GM12878 (cell line): Measurements from ENCODE around the gene GPRIN2. TPM values are rescaled to one million over a fixed set of nuclear protein-coding genes. Genes with fewer than 3 reads are reported as not detected.

Experiments used
- ATAC-seq: fragments of 200-7000 bp; cut with Tn5 transposase; 3 replicates; pipeline ENCODE4 v1.9.1; 2020; ENCODE audit warnings: mild to moderate bottlenecking, moderate library complexity
- BruUV-seq: library from RNA; stranded (reverse); fragments of 400-500 nt; replicated peaks from 2 replicates; lab custom pipeline; 2021; lab: Mats Ljungman, UMichigan
- CTCF ChIA-PET: fragments of 300-600 bp; sonication (Branson Sonifier 250); formaldehyde crosslinking; extraction: SDS; loops from one replicate; lab custom pipeline; 2021; ENCODE audit warnings: inconsistent platforms; lab: Yijun Ruan, JAX
- POLR2A ChIA-PET: fragments of 350-600 bp; formaldehyde crosslinking; extraction: SDS; loops from one replicate; lab custom pipeline; 2021; ENCODE audit warnings: inconsistent platforms; lab: Charles Lee
- RAD21 ChIA-PET: fragments of 300-600 bp; sonication (Branson Sonifier 250); formaldehyde crosslinking; loops from one replicate; lab custom pipeline; 2023; ENCODE audit warnings: antibody characterized with exemption; ENCODE audit not compliant: unreplicated experiment; lab: Charles Lee
- SMC1A ChIA-PET: fragments of 300-600 bp; sonication (Branson Sonifier 250); formaldehyde crosslinking; loops from one replicate; lab custom pipeline; 2023; ENCODE audit not compliant: unreplicated experiment, uncharacterized antibody; lab: Charles Lee
- DNase-seq: peaks from one replicate; pipeline ENCODE4 v3.0.0-alpha.2; 2011; ENCODE audit warnings: low read depth, low spot score
- FAIRE-seq: peaks from 3 replicates; lab custom pipeline; 2011; peaks lifted over from hg19 to GRCh38; lab: Jason Lieb, UNC
- H2AFZ ChIP-seq: 2 replicates; pipeline ENCODE4 v1.6.0; 2011; ENCODE audit warnings: low read depth, low read length, control low read depth; ENCODE audit not compliant: control insufficient read depth
- H3K27ac ChIP-seq: 2 replicates; pipeline ENCODE4 v1.5.1; 2011; ENCODE audit warnings: control low read depth; ENCODE audit not compliant: control insufficient read depth, insufficient read depth
- H3K27me3 ChIP-seq, 2 experiments: replicated peaks in 1 of 2; 2 replicates each; pipeline versions ENCODE4 v1.6.0 to v1.6.1; 2011; ENCODE audit warnings: low read length in 1 of 2; ENCODE audit not compliant: control insufficient read depth in 2 of 2, insufficient read depth in 2 of 2
- H3K36me3 ChIP-seq, 2 experiments: 2 replicates each; pipeline ENCODE4 v1.5.1; 2011; ENCODE audit warnings: low read length in 1 of 2; ENCODE audit not compliant: control insufficient read depth in 2 of 2, insufficient read depth in 2 of 2
- H3K4me1 ChIP-seq: 2 replicates; pipeline ENCODE4 v1.6.1; 2011; ENCODE audit warnings: mild to moderate bottlenecking, low read length, moderate library complexity, mixed read lengths; ENCODE audit not compliant: control insufficient read depth, insufficient read depth
- H3K4me2 ChIP-seq: 2 replicates; pipeline ENCODE4 v1.6.0; 2011; ENCODE audit warnings: control low read depth; ENCODE audit not compliant: control insufficient read depth, insufficient read depth
- H3K4me3 ChIP-seq: fragments of 200-600 bp; sonication (generic); 2 replicates; pipeline ENCODE4 v1.5.1; 2016
- H3K79me2 ChIP-seq: 2 replicates; pipeline ENCODE4 v1.6.0; 2011; ENCODE audit warnings: low read length; ENCODE audit not compliant: control insufficient read depth, insufficient read depth
- H3K9ac ChIP-seq: 2 replicates; pipeline ENCODE4 v1.8.0; 2011; ENCODE audit warnings: low read length, control low read depth, mixed read lengths; ENCODE audit not compliant: control insufficient read depth, insufficient read depth
- H3K9me3 ChIP-seq: replicated peaks from 3 replicates; pipeline ENCODE4 v1.5.1; 2011; ENCODE audit warnings: mild to moderate bottlenecking, low read length; ENCODE audit not compliant: control insufficient read depth, insufficient read depth
- H4K20me1 ChIP-seq: 2 replicates; pipeline ENCODE4 v1.6.0; 2011; ENCODE audit not compliant: control insufficient read depth, insufficient read depth
- ATF7 ChIP-seq: fragments of 450-650 bp; IDR thresholded peaks from 2 replicates; pipeline ENCODE4 v1.6.1; 2016; ENCODE audit warnings: low read depth, mild to moderate bottlenecking
- BCL11A ChIP-seq: IDR thresholded peaks from 2 replicates; pipeline ENCODE4 v1.6.1; 2011; ENCODE audit warnings: low read depth, low read length
- CBX5 ChIP-seq: sonication (generic); IDR thresholded peaks from 2 replicates; pipeline ENCODE4 v1.6.1; 2016; ENCODE audit warnings: low read depth, moderate library complexity, mild to moderate bottlenecking, inconsistent platforms
- ESRRA ChIP-seq: IDR thresholded peaks from 2 replicates; pipeline ENCODE4 v1.6.1; 2012; ENCODE audit warnings: mild to moderate bottlenecking, low read length, improper control_type of control experiment
- FOXK2 ChIP-seq: fragments of 450-650 bp; IDR thresholded peaks from 2 replicates; pipeline ENCODE4 v1.6.1; 2017; ENCODE audit warnings: mild to moderate bottlenecking, moderate library complexity
- GABPA ChIP-seq: IDR thresholded peaks from 2 replicates; pipeline ENCODE4 v1.6.1; 2014; ENCODE audit warnings: antibody characterized with exemption, low read depth, mild to moderate bottlenecking, inconsistent platforms
- HDGF ChIP-seq: fragments of 450-650 bp; IDR thresholded peaks from 2 replicates; pipeline ENCODE4 v1.6.1; 2016; ENCODE audit warnings: antibody characterized with exemption
- NBN ChIP-seq: fragments of 450-650 bp; IDR thresholded peaks from 2 replicates; pipeline ENCODE4 v1.6.1; 2016
- RAD21 ChIP-seq: IDR thresholded peaks from 2 replicates; pipeline ENCODE4 v1.6.1; 2011; ENCODE audit warnings: mild to moderate bottlenecking, low read depth, low read length, moderate library complexity; ENCODE audit not compliant: insufficient read depth
- SMC3 ChIP-seq: IDR thresholded peaks from 2 replicates; pipeline ENCODE4 v1.6.1; 2011; ENCODE audit warnings: low read length, improper control_type of control experiment, borderline replicate concordance
- SRF ChIP-seq, 2 experiments: IDR thresholded peaks; 2 replicates each; pipeline ENCODE4 v1.6.1; 2011; ENCODE audit warnings: low read depth in 2 of 2, low read length in 2 of 2, mild to moderate bottlenecking in 1 of 2, moderate library complexity in 1 of 2
- STAT1 ChIP-seq: fragments of 450-650 bp; conservative IDR thresholded peaks from 2 replicates; pipeline ENCODE4 v1.6.1; 2014; ENCODE audit warnings: antibody characterized with exemption, mild to moderate bottlenecking
- YBX1 ChIP-seq: fragments of 450-650 bp; IDR thresholded peaks from 2 replicates; pipeline ENCODE4 v1.6.1; 2016; ENCODE audit warnings: antibody characterized with exemption
- ZBTB11 ChIP-seq: fragments of 450-650 bp; formaldehyde crosslinking; IDR thresholded peaks from 2 replicates; pipeline ENCODE4 v1.5.0; 2022; ENCODE audit warnings: mild to moderate bottlenecking, missing genetic modification characterization
- WGBS: methylation state at CpG from one replicate; pipeline ENCODE4 v1.1.6; 2016; ENCODE audit warnings: low lambda C conversion rate; ENCODE audit not compliant: insufficient replicate concordance, insufficient coverage; ENCODE audit errors: missing lambda C conversion rate; 5-methylcytosine and 5-hydroxymethylcytosine counted together
- in situ Hi-C: fragments of 300-500 bp; cut with MboI; formaldehyde crosslinking; loops from 9 replicates; pipeline ENCODE4 v1.14.3; 2018; ENCODE audit warnings: mixed read lengths
- intact Hi-C: fragments of 100-400 bp; cut with micrococcal nuclease; formaldehyde crosslinking; loops from one replicate; pipeline ENCODE4 v1.14.2; 2022; ENCODE audit not compliant: unreplicated experiment
- polyA plus RNA-seq, 11 experiments: library from polyadenylated mRNA; depleted of rRNA in 4 of 11; unstranded in 6 of 11; stranded (reverse) in 5 of 11; fragments of >200 nt; fragmentation: Nextera tagmentation in 4 of 11; fragmentation: Illumina TruSeq in 1 of 11; extraction: Ambion mirVana in 4 of 11; extraction: Trizol in 1 of 11; gene quantifications; 1 replicate in 1 of 11; 2 replicates in 10 of 11; pipeline versions ENCODE4 v1.2.1 to v1.2.3, GENCODE V29; 2011 to 2016; ENCODE audit warnings: inconsistent platforms in 2 of 11, missing spikeins in 2 of 11, low read depth in 1 of 11
- total RNA-seq, 4 experiments: library from RNA; depleted of rRNA in 3 of 4; stranded (reverse); fragments of >200 nt in 3 of 4; fragmentation: Illumina TruSeq in 1 of 4; extraction: Trizol in 1 of 4; gene quantifications; 2 replicates each; pipeline versions ENCODE4 v1.2.1 to v1.2.3, GENCODE V29; 2013 to 2021
- TF ChIP-seq, protein P1 (sequence below): fragments of 450-650 bp; IDR thresholded peaks from 2 replicates; pipeline ENCODE4 v1.6.1; 2017; ENCODE audit warnings: mild to moderate bottlenecking, moderate library complexity
- TF ChIP-seq, protein P2 (sequence below): fragments of 450-650 bp; formaldehyde crosslinking; IDR thresholded peaks from 2 replicates; pipeline ENCODE4 v1.4.0; 2020; ENCODE audit warnings: mild to moderate bottlenecking, moderate library complexity

Gene GPRIN2
- total and polyA plus RNA-seq, 10 of the 15 experiments (the other 5 are each of a cell fraction or from before 2014, with no cell fraction given) = 0.13 TPM; not detected in 9

- Histone ChIP-seq H4K20me1 (peaks cover 3% of the 10 kb centered on the region; the same call in 1 of the 2 replicates), H3K27ac (no peak overlapping the region), H3K9ac (no peak overlapping the region), H3K36me3 (no peaks in the 10 kb centered on the region), H3K4me3 (no peak overlapping the region), H3K4me2 (no peak overlapping the region), H3K27me3 (peaks cover 6 to 8% of the 10 kb centered on the region in 2 experiments; a peak in 3 of 4 replicates), H2AFZ (no peak overlapping the region), H3K9me3 (no peaks in the 10 kb centered on the region), H3K4me1 (no peaks in the 10 kb centered on the region), H3K79me2 (no peaks in the 10 kb centered on the region)
- CTCF ChIA-PET = no interaction called here
- intact Hi-C loops = no loop called here
- RAD21 ChIA-PET = no interaction called here
- FAIRE-seq = no peak
- SMC1A ChIA-PET = no interaction called here
- POLR2A ChIA-PET = no interaction called here
- ATAC-seq = no peak
- no TSS peak for BruUV-seq
- in situ Hi-C loops = no loop called here
- 10% methylated on average over 4 of the region's 4 CpGs for WGBS
- DNase-seq = no peak
- no peak for TF ChIP-seq CBX5
- TF ChIP-seq BCL11A = no peak
- no peak for TF ChIP-seq SMC3
- TF ChIP-seq STAT1 = no peak
- no peak for TF ChIP-seq ESRRA
- no peak for TF ChIP-seq ZBTB11 (CRISPR knock-in tag)
- no peak for TF ChIP-seq RAD21
- TF ChIP-seq HDGF = no peak
- TF ChIP-seq, protein P1, sequence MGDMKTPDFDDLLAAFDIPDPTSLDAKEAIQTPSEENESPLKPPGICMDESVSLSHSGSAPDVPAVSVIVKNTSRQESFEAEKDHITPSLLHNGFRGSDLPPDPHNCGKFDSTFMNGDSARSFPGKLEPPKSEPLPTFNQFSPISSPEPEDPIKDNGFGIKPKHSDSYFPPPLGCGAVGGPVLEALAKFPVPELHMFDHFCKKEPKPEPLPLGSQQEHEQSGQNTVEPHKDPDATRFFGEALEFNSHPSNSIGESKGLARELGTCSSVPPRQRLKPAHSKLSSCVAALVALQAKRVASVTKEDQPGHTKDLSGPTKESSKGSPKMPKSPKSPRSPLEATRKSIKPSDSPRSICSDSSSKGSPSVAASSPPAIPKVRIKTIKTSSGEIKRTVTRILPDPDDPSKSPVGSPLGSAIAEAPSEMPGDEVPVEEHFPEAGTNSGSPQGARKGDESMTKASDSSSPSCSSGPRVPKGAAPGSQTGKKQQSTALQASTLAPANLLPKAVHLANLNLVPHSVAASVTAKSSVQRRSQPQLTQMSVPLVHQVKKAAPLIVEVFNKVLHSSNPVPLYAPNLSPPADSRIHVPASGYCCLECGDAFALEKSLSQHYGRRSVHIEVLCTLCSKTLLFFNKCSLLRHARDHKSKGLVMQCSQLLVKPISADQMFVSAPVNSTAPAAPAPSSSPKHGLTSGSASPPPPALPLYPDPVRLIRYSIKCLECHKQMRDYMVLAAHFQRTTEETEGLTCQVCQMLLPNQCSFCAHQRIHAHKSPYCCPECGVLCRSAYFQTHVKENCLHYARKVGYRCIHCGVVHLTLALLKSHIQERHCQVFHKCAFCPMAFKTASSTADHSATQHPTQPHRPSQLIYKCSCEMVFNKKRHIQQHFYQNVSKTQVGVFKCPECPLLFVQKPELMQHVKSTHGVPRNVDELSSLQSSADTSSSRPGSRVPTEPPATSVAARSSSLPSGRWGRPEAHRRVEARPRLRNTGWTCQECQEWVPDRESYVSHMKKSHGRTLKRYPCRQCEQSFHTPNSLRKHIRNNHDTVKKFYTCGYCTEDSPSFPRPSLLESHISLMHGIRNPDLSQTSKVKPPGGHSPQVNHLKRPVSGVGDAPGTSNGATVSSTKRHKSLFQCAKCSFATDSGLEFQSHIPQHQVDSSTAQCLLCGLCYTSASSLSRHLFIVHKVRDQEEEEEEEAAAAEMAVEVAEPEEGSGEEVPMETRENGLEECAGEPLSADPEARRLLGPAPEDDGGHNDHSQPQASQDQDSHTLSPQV = no peak
- no peak for TF ChIP-seq ATF7
- no peak for TF ChIP-seq GABPA
- TF ChIP-seq, protein P2, sequence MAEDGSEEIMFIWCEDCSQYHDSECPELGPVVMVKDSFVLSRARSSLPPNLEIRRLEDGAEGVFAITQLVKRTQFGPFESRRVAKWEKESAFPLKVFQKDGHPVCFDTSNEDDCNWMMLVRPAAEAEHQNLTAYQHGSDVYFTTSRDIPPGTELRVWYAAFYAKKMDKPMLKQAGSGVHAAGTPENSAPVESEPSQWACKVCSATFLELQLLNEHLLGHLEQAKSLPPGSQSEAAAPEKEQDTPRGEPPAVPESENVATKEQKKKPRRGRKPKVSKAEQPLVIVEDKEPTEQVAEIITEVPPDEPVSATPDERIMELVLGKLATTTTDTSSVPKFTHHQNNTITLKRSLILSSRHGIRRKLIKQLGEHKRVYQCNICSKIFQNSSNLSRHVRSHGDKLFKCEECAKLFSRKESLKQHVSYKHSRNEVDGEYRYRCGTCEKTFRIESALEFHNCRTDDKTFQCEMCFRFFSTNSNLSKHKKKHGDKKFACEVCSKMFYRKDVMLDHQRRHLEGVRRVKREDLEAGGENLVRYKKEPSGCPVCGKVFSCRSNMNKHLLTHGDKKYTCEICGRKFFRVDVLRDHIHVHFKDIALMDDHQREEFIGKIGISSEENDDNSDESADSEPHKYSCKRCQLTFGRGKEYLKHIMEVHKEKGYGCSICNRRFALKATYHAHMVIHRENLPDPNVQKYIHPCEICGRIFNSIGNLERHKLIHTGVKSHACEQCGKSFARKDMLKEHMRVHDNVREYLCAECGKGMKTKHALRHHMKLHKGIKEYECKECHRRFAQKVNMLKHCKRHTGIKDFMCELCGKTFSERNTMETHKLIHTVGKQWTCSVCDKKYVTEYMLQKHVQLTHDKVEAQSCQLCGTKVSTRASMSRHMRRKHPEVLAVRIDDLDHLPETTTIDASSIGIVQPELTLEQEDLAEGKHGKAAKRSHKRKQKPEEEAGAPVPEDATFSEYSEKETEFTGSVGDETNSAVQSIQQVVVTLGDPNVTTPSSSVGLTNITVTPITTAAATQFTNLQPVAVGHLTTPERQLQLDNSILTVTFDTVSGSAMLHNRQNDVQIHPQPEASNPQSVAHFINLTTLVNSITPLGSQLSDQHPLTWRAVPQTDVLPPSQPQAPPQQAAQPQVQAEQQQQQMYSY (CRISPR knock-in tag) = no peak
- TF ChIP-seq SRF (IDR thresholded peaks at IDR 0.05; ENCODE audit: low read depth in 2 of 2, low read length in 2 of 2) = no peak
- no peak for TF ChIP-seq FOXK2
- no peak for TF ChIP-seq NBN
- TF ChIP-seq YBX1 = no peak
Measured at GRCh38 chr10:46555366-46555712, 1.1 kb downstream of the GPRIN2 start.
